NCI-H345 treated with DMSO at 0.1 percent for 48 hours (cell line): ENCODE measurements around the gene CAPN2.

Experiments used
- DNase-seq: peaks from one replicate; lab custom pipeline; 2025; ENCODE audit not compliant: unreplicated experiment; lab: John Stamatoyannopoulos, UW

CAPN2 gene

DNA sequence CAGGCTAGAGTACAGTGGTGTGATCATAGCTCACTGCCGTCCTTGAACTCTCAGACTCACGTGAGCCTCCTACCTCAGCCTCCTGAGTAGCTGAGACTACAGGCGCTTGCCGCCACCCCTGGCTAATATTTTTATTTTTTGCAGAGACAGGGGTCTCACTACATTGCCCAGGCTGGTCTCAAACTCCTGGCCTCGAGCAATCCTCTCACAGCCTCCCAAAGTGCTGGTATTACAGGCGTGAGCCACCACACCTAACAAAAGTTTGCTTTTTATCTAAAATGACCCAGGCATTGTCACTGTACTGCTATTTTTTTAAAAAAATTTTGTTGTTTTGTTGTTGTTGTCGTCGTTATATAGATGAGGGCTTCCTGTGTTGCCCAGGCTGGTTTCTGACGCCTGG is 46.4 kb downstream of the CAPN2 start:
- no peak for DNase-seq

DNA sequence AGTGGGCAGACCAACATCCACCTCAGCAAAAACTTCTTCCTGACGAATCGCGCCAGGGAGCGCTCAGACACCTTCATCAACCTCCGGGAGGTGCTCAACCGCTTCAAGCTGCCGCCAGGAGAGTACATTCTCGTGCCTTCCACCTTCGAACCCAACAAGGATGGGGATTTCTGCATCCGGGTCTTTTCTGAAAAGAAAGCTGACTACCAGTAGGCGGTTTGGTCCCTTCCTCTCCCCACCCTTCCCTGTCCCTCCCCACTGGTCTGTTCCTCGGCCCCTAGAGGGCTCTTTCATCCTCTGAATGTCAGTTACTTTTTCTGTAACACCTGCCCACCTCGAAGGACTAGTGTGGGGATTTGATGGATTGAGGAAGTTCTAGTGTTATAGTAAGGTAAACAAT is 46.9 kb downstream of the CAPN2 start:
- DNase-seq = no peak

DNA sequence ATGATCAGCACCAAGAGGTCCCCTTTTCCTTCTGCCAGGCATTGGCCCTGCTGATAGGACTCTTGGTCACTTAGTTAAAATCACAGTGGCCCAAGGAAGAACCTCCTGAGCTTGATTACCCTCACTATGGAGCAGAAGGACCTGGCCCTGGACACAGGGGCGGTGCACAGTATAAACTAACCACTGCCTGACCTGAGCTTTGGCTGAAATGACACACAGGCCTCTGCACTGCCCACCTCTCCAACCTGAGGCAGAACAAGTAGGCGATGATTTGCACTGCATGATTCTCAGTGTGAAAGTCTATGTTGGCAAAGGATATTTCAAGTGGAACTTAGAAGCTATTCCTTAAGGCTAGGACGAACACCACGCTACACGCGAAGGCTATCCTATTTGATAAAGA is 48.5 kb downstream of the CAPN2 start:
- no peak for DNase-seq

DNA sequence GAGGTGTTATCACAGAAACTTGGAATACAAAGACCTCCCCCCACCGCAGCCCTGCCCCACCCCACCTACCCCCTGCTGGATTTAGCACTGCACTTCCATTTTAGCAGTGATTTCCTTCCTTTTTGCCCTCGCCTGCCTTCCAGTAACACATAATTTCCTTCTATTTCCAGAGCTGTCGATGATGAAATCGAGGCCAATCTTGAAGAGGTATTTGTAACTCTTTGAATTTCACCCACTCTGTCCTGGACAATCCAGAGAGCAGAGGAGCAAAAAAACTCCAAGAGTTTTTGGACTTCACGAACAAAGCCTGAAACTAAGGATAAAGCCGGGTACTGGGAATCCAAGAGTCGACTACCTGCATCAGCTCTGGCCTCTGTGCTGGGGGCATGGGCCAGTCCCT is 49.1 kb downstream of the CAPN2 start:
- no peak for DNase-seq

DNA sequence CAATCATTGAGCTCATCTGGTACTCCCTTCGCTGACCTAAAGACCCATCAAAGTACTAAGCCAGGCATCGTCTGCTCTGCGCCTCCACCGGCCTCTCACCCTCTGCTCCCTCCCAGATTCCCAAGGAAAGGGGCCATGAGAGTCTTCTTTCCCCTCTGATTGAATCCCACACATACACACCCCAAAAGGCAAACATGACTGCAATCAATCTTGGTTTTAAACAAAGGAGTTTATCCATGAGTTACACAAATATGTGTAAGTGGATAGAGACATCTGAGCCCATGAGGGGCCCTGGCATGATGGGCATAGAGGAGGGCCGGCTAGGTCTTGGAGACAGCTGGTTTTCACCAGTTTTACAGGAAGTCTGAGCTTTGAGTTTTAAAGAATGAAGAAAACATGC is 50.9 kb downstream of the CAPN2 start:
- DNase-seq = no peak

DNA sequence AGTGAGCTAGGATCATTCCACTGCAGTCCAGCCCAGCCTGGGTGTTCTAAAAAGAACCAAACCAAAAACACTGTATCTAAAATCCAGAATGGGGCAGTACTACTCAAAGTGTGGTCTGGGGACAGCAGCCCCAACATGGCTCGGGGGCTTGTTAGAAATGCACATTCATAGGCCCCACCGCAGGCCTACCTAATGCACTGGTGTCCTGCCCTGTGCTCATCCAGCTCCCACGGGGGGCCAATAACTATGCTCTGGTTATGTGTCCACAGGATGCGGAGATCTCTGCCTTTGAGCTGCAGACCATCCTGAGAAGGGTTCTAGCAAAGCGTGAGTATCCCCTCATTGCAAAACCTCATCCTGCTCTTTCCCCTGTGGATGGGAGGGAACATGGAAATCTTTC is 51.5 kb downstream of the CAPN2 start:
- DNase-seq = no peak

DNA sequence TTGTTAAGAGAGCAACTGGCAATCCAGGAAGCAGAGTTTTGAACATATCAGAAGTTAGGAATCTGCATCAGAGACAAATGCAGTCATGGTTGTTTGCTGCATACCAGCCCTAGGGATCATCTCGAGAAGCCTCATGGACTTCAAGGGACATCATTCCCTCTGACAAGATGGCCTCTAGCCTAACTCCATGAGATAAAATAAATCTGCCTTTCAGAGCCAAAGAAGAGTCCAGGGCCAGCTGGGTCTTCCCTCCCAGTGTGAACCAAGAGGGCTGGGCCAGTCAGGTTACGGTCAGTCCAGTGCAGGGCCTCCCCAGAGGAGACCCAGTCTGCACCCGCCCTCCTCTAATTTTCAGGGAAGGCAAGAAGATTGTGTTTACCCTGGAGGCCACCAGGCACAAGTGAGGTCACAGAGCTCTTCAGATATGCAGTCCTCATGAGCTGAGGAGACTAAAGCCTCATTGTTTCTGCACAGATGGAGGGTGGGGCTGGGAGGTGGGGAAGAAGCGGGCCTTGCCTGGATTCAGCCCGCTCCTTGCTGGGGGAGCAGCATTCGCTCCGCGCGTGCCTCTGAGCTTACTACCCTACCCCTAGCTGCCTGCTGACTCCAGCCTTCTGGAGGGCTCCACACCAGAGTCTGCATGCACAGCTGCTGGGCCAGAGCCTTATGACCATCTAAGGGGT is 52.8 kb downstream of the CAPN2 start:
- no peak for DNase-seq

DNA sequence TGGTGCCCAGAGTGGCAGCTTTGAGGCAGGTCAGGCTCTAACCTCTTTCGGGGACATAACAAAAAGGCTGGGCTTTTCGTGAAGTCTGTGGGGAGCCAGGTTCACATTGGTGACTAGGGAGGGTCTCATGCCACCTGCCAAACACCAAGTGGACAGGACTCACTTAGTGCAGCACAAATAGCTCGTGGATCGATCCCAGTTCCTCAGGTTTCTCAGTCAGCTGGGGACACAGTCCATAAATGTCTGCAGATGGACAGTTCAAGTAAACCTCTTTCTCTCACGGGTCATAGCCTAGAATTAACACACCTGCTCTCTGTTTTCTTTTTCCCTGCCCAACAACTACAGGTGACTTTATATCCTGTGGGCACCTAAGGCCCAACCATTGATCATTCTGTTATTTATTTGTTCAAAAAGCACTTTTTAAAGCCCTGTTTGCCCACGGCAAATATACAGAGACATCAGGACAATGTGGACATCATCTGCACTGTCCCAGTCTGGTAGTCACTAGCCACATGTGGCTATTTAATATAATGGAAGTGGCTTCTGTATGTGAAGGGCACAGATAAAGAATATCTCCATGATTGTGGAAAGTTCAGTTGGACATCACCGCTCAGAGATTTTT is 53.5 kb downstream of the CAPN2 start:
- DNase-seq = no peak

DNA sequence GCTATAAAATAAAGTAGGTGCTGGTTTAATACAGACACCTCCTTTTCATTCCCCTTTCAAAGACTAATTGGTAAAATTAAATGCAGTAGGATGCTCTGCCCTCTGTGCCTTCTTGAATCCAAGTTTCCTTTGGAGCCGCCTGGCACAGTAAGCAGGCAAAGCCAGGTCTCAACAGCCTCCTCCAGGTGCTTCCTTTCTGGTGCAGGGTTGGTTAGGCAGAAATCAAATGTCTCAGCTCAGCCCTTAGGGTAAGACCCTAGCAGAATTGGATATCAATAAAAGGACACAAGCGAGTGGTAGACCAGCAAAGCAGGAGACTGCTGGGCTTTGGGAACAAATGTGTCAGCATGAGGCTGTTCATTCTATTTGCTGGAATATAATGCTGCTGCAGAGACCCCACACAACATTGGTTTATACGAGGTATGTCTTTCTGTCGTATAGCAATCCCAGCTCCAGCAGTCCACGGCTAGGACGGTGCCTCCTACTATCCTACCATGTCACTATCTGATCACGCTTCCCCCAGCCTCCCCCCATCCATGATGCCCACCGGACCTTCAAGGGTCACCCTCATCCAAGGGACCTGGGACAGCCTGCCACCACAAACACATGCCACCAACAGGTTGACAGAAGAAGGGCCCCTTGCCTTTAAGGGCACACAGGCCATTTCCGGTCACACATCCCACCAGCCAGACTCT is 58.4 kb downstream of the CAPN2 start:
- DNase-seq = no peak

DNA sequence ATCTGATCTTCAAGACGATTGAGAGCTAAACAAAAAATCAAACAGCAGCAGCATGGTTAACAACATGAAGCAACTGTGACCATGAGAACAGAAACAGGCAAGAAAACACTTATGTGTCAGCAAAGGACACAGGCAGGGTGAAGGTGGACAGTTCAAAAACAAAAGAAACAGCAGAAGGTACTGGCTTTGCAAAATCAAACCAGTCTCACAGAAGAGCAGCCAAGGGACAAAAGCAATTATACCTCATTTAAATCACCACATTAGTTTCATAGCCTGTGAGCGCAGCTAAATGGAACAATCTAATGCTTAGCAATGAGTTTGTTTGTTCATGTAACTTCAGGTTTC is 59.1 kb downstream of the CAPN2 start:
- DNase-seq = no peak

DNA sequence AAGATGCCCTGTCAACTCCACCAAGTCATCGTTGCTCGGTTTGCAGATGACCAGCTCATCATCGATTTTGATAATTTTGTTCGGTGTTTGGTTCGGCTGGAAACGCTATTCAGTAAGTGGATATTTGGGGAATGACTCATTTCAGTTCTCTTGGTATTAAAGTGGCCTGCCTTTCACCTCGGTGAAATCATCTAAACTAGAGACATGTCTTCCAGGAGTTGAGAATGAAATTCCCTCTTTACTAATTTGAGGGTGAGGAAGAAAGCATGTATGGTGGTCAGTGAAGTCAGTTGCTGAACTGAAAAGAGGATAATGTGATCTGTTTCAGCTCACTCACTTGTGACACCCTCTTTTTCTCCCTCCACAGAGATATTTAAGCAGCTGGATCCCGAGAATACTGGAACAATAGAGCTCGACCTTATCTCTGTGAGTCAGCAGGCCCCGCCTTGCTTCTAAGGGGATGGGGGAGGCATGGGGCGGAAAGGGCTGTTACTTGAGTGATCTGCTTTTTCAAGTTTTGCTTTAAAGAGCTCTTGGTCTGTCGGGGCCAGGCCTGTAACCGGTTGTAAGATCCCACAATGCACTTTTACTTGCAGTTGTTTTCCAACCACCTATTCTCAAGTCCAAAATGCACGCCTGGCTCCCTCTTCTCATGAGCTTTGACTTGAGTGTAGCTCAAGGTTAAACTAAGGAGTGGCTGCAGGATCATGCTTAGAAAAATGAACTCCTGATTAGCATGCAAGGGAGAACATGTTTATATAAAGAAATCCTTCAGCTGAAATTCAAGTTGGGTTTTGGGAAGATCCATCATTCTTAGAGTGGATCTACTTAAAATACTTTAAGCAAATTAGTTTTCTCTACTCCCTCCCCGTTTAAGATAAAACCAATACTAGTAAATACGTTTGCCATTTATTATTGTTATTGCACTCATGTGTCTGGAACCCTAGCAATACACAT is 59.8 kb downstream of the CAPN2 start:
- no peak for DNase-seq

DNA sequence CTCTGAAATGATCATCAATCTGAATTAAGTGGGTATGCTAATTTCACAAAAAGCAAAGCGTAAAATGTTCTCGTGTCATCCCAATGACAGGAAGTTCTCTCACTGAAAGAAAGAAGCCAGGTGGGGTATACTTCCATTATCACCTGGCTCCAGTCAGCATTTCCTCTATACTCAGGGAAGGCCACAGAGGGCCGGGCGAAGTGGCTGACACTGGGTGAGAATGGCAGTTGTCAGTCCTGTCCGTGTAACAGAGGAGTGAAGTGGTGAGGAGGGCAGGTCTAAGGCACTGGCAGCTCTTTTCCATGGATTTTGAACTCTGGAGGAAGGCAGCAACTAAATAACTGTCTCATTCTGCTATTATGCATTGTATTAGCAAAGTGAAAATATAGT is 60.4 kb downstream of the CAPN2 start:
- no peak for DNase-seq

DNA sequence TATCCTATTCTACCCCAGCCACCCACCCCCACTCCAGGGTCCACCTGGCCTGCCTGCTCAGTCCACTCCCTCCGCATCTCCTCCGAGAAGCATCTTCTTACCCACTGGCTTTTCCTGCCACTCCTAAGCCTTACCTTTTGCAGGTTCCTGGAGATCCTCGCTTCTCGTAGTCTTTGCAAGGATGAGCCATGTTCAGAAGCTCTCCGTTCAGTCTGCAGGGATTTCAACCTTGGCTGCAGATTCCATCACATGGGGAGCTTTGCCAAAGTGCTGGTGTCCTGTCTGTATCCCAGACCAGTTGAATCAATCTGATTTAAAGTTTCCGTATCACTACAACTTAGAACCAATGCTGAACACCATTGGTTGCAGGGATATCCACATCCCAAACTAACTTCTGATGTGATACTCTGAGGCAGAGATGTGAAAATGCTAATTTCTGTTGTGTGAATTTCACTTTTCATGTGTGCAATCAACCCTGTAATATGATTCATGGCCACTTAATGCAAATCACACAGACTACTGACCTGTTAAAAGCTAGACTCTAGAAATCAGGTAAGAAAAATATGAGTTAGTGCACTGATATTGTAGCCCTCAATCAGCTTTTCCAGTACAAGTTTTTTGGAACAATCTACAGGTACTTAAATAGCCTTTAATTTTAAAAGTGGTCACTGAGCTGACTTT is 61.9 kb downstream of the CAPN2 start:
- no peak for DNase-seq

DNA sequence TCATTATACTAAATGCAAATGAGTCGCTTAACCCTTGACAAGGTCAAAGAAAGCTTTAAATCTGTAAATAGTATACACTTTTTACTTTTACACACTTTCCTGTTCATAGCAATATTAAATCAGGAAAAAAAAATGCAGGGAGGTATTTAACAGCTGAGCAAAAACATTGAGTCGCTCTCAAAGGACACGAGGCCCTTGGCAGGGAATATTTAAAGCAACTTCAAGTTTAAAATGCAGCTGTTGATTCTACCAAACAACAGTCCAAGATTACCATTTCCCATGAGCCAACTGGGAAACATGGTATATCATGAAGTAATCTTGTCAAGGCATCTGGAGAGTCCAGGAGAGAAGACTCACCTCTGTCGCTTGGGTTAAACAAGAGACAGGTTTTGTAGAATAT is 62.7 kb downstream of the CAPN2 start:
- DNase-seq = no peak

DNA sequence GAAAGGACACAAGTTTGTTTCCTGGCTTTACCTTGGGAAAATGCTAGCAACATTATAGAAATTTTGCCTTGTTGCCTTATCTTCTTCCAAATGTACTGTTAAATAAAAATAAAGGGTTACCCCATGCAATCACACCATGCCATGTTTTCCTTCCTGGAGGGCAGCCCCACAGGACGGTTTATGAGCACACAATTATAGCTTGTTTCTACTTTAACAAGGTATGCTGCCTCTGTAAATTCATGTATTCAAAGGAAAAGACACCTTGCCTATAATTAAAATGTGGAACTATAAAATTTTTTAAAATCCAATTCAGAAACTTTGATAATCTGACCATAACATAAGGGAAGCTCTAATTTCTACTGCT is 63.4 kb downstream of the CAPN2 start:
- DNase-seq = no peak

DNA sequence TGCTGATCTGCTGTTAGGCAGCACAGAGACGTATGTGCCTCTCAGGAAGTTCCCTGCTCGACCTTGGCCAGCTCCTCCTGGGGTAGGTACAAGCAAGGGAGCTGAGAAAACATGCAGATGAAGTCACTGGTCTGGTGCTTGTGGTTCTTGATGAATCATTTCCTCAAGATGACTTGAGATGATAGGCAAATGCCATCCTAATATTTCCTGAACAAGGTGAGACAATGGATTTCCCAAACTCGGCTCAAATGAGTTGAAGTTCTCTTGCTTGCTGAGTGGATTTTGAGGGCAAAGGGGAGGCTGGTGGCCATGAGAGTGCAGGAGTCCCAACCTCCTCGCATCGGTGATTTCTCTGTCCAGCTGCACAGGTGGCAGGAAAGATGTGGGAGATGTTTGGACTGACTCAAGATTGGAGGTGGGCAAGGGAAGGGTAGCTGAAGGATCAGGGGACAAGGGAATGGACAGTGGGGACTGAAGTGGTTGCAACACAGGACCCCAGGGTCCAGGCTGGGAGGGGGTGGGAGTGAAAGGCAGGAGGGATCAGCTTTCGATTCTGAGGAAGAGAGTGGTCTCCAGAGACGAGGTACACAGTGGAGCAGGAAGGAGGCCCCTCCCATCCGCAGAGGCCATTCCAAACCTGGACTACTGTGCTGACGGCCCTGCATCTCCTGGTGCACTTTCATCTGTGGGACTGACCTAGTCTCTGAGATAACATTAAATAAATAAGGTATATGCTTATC is 63.9 kb downstream of the CAPN2 start:
- no peak for DNase-seq

DNA sequence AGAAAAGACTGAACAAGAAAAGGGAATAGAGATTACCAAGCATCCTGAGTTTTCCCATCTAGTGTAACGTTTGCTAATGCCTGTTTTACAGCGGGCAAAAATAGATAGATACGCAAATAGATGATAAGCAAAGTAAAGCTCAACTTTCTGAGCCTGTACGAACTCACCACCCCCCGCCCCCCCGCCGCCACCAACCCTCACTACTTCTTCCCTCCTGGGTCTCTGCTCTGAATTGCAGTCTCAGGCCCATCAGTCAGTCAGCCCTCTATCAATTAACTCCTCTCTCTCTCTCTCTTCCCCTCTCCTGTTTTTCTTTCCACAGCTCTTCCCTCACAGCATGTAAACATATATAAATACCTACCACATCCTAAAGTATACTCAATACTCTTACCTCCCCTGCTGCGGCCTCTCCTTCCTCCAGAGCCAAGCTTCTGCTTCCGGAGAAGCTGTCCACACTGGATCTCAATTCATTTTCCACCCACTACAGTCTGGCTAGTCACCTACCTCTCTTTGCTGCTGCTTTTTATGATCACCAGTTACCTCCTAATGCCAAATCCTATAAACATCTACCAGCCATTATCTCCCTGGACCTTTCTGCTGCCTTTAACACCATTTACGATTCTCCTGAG is 64.6 kb downstream of the CAPN2 start:
- no peak for DNase-seq

DNA sequence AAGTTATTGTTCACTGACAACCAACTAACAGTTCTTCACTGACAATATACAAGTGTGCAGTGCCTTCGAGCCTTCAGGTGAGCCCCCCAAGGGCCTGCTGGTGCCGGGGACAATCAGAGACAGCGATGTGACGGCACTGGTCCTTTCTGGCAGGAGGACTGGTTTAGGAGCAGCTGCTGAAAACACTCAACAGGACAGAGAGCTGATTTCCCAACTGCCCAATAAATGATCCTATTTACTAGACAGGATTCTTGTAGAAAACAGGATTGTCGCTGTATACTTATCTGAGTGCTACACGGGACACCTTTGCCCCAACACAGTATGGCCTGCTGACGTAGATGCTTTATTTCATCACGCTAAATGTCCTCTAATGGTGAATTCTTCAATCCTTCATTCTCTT is 68.0 kb downstream of the CAPN2 start:
- no peak for DNase-seq

DNA sequence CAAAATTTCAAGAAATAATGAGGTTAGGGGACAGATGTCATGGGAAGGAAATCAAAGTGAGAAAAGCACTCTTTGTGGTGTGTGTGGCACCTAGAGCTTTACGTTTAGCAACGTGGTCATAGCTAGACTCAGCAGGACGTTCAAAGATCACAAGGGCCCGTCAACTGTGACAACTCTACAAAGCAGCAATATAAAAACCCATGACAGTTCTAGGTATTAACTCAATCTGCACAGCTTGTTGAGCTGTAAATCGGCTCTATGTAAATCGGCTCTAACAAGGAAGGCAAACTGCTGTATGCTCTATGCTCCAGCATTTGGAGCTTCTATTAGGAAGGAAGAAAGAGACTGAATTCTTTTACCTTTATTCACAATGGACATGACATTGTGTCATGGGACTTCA is 68.6 kb downstream of the CAPN2 start:
- no peak for DNase-seq

DNA sequence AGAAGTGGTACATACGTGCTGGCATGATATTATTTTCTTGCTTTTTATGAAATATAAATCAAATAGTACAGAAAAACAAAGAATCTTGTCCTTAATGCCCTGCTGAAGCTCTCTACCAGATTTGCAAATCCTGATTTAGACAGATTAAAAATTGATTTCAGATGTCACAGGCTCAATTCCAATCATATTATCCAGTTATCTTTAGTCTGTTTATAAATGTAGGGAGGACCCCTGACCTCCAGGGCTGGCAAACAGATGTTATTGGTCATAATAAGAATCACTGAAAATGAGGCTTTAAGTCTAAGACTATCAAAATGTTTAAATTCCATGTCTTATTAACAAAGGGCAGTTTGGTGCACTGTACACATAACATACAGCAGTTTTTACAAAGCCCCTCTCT is 71.3 kb downstream of the CAPN2 start:
- no peak for DNase-seq
